ENCODE results near the gene ZNF487.

Gene ZNF487

DNA sequence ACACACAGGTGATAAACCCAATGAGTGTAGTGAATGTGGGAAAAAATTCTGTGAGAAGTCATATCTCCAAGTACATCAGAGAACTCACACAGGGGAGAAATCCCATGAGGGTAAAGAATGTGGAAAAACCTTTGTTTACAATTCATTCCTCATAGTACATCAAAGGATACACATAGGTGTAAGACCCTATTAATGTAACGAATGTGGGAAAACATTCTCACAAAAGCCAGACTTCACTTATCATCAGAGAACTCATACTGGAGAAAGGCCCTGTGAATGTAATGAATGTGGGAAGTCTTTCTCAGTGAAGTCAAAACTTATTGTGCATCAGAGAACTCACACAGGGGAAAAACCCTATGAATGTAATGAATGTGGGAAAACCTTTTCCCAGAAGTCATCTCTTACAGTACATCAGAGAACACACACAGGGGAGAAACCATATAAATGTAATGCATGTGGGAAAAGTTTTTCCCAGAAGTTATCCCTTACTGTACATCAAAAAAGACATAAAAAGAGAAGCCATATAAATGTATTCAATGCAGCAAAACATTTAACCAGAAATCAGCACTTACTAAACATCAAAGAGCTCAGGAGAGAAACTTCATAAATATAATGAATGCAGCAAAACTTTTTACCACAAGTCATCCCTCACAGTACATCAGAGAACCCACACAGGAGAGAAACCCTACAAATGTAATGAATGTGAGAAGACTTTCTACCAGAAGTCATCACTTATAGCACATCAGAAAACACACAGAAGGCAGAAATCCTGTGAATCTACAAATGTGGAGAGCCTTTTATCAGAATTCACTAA is 87.7 kb downstream of the ZNF487 start:
- no peak for DNase-seq (ENCODE audit: low spot score)
